ENCODE results near the gene DBN1. TPM values are rescaled to one million over a fixed set of nuclear protein-coding genes. Genes with fewer than 3 reads are reported as not detected.

DBN1 gene
- total and polyA plus RNA-seq, 2 donors (not counting 3 experiments of a cell fraction or from before 2014, with no cell fraction given) = 198 to 336 TPM

DNA sequence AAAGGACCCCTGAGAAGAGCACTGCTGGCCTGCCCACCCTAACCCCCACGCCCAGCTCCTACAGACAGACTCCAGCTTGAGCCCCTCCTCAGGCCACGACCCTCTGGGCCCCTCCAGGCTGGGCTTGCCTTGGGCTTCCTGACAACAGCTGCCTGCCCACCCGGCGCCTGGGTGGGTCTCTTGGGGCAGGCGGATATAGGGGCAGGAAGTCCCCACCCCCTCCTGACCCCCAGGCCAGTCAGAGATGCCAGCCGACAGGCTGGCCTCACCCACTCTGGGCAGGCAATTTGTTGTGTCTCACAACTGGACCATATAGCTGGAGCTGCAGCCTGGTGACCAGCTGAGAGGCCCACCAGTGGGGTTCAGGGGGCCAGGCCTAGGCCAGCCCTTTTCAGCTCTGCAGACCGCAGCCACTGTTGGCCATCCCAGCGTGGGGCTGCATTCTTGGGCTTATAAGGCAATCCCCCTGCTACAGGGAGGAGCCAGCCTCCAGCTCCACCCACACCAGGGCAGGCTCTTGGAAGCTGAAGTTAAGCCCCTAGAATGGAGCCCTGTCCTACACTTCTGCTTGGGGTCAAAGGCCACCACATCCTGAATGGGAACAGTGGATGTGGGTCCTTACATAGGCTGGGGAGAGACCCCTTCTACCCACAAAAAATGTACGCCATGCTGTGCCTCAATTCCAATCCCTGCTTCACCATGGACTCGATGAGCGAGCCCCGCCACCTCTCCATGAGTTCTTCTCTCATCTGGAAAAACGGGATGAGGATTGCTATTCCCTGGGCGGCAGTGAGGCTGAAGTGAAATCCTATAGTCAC, 22.0 kb upstream of the DBN1 start:
- H2AFZ ChIP-seq (ENCODE audit: low read depth, low read length) = no peak overlapping the region
- H3K9ac ChIP-seq (replicated peaks; ENCODE audit: extremely low read depth, insufficient read depth, low read length) = peak overlapping the region; percentile 93
- intact Hi-C loops (cut with micrococcal nuclease) (loop anchor here (2.0 to 10.0 kb wide), 4 partner anchors 51 to 961 kb away; partner anchors contain the start of genes N4BP3 and RNF44), dilution Hi-C loops (cut with MboI; ENCODE audit: extremely low pct_ligation_motif_present, low sequenced_read_pairs) (no loop called here)
- H3K4me2 ChIP-seq (ENCODE audit: insufficient read depth, low read length) = peak overlapping the region; percentile 70
- FAIRE-seq = no peak
- H3K9me1 ChIP-seq (replicated peaks; ENCODE audit: control insufficient read depth, extremely low read depth, insufficient read depth, low read length) = no peaks in the 10 kb centered on the region
- peaks cover 56% of the 10 kb centered on the region for H3K4me1 ChIP-seq (ENCODE audit: control insufficient read depth, extremely low read depth, insufficient read depth, low read length)
- no peaks in the 10 kb centered on the region for H3K27me3 ChIP-seq (ENCODE audit: control insufficient read depth in 2 of 2, insufficient read depth in 2 of 2, low read length in 2 of 2)
- POLR2A ChIA-PET = interaction anchor here (0.6 to 3.0 kb wide), 7 partner anchors 11 to 69 kb away, joined by 3 to 17 read pairs (median 4); no protein-coding TSS in a partner anchor
- TF ChIP-seq EZH2 (IDR thresholded peaks at IDR 0.05; ENCODE audit: borderline replicate concordance, low read depth, low read length, severe bottlenecking) (no peak), POLR2AphosphoS5 (IDR thresholded peaks at IDR 0.05; ENCODE audit: insufficient read depth, low read depth, low read length) (no peak), FOS (IDR thresholded peaks at IDR 0.05; ENCODE audit: borderline replicate concordance, insufficient read depth, low read length) (peak; percentile 17), POLR2A (IDR thresholded peaks at IDR 0.05; ENCODE audit: low read depth, low read length) (peak; percentile 87)
- H3K9me3 ChIP-seq (replicated peaks; ENCODE audit: control insufficient read depth, insufficient read depth, low read length) = no peaks in the 10 kb centered on the region
- peak; percentile 86 for DNase-seq (ENCODE audit: low read depth, low spot score)
- H3K36me3 ChIP-seq (ENCODE audit: control insufficient read depth in 2 of 2, extremely low read depth in 1 of 2, insufficient read depth in 2 of 2, low read length in 2 of 2) = peaks cover 5 to 14% of the 10 kb centered on the region in 2 experiments
- no peaks in the 10 kb centered on the region for H4K20me1 ChIP-seq (replicated peaks; ENCODE audit: control insufficient read depth, extremely low read depth, insufficient read depth, low read length)
- peak overlapping the region; percentile 93 for H3K27ac ChIP-seq (ENCODE audit: insufficient read depth, low read depth, low read length)
- BruUV-seq (replicated peaks) = TSS peak; percentile 50
- CTCF ChIA-PET = interaction anchor here (0.8 to 3.4 kb wide), 13 partner anchors 11 to 186 kb away, joined by 3 to 15 read pairs (median 4); no protein-coding TSS in a partner anchor
- peaks cover 40% of the 10 kb centered on the region for H3K79me2 ChIP-seq (ENCODE audit: control insufficient read depth, insufficient read depth, low read length)
- H3K4me3 ChIP-seq (replicated peaks in 1 of 3; ENCODE audit: insufficient read depth in 1 of 3, low read depth in 1 of 3, low read length in 3 of 3) = peak overlapping the region; percentile 46 to 79 (median 74)
